HG02938 (cell line): Measurements from ENCODE around the gene MSRB1.
"Not testable (repeated sequence)": the region's sequence is repeated elsewhere in the genome, so short reads cannot be mapped to it uniquely, and the experiment has no call there.

Experiments
- ATAC-seq: cut with Tn5 transposase; IDR thresholded peaks from one replicate; pipeline ENCODE4 v1.9.1; 2021; ENCODE audit warnings: mild to moderate bottlenecking, moderate library complexity; ENCODE audit not compliant: unreplicated experiment

The MSRB1 gene

GRCh38 chr16:1903845-1904840, 38.9 kb downstream of the MSRB1 start:
- no peak for ATAC-seq

GRCh38 chr16:1903220-1903574, 39.8 kb downstream of the MSRB1 start:
- no peak for ATAC-seq

DNA sequence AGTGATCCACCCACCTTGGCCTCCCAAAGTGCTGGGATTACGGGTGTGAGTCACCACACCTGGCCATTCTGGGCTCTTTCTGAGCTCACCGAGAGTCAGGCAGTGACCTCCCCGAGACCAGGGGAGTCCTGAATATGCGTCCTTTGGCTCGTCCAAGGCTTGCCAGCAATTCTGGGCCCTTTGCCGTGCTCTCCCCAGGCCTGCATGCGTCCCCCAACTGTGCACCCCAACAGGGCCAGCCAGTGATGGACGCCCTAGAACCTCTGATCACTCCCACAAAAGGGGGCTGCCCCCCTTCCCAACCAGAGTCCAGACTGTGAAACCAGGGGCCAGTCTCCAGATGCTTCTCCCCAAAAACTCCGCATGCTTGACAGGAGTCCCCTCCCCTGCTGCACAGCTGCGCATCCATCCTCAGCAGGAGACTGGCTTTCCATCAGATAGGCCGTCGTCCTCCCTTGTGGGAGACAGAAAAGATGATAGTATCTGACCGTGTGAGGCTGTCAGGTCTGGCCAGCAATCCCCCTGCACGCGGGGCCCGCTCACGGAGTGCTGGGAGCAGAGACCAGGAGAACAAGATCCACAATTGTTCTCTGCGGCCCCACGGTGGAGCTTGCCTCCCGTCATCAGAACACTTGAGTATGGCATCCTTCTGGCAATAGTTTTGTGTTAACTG, 40.3 kb downstream of the MSRB1 start:
- ATAC-seq: no peak

- no peak for ATAC-seq
These were observed 42.6 kb downstream of the MSRB1 start for GRCh38 chr16:1900452-1900774.

DNA sequence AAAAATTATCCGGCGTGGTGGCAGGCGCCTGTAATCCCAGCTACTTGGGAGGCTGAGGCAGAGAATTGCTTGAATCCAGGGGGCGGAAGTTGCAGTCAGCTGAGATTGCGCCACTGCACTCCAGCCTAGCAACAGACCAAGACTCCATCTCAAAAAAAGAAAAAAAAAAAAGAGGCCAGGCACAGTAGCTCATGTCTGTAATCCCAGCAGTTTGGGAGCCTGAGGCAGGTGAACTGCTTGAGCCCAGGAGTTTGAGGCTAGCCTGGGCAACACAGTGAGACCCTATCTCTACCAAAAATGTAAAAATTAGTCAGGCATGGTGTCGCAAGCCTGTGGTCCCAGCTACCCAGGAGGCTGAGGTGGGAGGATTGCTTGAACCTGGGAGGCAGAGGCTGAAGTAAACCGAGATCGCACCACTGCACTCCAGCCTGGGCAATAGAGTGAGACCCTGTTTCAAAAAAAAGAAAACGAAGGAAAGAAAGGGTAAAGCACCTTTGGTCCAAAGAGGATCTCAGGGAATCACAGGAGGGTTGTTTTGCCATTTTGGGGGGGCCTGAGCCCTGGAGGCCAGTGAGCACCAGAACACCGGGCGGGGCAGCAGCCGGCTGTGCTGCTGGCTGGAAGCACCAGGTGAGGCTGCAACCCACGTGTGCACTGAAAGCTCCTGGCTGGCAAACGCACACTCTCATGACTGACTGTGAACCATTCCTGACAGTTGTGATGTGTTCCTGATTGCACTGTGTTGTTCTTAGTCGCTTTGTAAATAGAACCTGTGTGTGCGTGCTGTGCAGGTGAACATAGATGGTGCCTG, 43.2 kb downstream of the MSRB1 start:
- no peak for ATAC-seq

DNA sequence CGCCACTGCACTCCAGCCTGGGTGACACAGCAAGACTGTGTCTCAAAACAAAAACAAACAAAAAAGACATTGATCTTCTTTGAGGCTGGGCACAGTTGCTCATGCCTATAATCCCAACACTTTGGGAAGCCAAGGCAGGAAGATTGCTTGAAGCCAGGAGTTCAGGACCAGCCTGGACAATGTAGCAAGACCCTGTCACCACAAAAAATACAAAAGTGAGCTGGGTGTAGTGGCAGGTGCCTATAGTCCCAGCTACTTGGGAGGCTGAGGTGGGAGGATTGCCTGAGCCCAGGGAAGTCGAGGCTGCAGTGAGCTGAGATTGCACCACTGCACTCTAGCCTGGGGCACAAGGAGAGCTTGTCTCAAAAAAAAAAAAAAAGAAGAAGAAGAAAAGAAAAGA, 45.3 kb downstream of the MSRB1 start:
- not testable (repeated sequence) for ATAC-seq

DNA sequence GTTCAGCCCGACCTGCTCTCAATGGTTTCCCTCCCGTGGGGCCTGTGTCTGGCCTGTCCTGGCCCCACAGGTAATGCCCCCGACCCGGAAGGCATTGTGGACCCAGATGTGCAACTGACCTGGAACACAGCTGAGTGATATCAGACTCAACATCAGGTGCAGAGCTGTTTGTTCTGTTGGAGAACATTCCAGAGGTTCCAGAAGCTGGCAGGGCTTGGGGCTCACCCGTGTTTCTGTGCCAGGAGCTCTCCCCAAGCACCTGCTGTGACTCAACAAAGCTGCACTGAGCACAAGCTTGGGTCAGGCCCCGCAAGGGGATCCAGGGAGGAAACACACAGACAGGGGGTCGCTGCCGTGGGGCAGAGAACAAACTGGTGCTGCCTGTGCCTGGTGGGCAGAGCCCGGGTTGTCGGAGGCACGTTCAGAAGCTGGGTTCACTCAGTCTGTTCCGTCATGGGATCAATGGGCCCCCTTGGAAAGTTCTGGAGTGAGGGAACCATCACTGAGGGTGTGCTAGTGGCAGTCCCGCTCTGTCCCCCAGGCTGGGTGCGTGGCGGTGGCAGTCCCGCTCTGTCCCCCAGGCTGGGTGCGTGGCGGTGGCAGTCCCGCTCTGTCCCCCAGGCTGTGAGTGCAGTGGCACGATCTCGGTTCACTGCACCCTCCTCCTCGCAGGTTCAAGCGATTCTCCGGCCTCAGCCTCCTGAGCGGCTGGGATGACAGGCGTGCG, 46.9 kb downstream of the MSRB1 start:
- no peak for ATAC-seq

DNA sequence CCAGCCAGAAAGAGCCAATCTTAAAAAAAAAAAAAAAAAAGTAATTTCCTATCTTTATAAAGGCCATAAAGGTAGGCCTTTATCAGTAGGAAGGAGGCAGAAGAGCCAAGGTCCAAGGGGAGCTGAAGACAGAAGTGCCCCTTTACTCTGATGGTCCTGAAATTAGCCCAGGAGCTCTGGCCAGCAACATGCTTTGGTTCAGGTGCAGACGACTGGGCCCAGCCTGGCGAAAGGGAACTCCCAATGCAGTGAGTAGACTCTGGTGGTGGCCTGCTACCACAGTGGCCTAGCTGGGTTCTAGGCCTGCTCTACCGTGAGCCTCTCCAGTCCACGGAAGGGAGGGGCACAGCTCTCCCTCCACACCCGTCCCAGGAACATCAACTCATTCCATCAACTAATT, 47.9 kb downstream of the MSRB1 start:
- ATAC-seq: no peak

DNA sequence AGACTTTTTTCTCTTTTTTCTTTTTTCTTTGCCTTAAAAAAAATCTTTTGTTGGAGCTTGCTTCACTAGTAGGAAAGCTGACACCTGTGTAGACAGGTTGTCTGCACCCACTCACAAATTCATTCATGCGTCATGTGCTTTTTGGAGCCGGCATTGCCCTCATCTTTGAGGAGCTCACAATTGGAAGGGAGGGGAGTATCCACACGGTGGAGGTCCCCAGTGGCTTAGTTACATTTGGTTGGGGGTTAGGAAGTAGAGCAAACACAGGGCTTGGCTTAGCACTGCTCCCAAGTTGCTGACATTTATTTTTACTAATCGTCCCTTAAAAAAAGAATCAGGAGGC, 52.3 kb downstream of the MSRB1 start:
- no peak for ATAC-seq

- no peak for ATAC-seq
These were observed 52.8 kb downstream of the MSRB1 start for GRCh38 chr16:1890024-1890707.
